Transverse colon (tissue), 4 donors: ENCODE data around the gene TRAF3.

ENCODE experiments used
- CTCF ChIP-seq, 5 experiments: fragments of 200-600 bp in 3 of 5; fragments of 450-650 bp in 2 of 5; sonication (generic) in 3 of 5; IDR thresholded peaks; 1 replicate in 2 of 5; 2 replicates in 3 of 5; pipeline ENCODE4 v1.5.1; 2016 to 2017; ENCODE audit warnings: antibody characterized with exemption in 5 of 5, inconsistent platforms in 3 of 5, mild to moderate bottlenecking in 2 of 5, moderate library complexity in 1 of 5
- EP300 ChIP-seq: sonication (generic); formaldehyde crosslinking; IDR thresholded peaks from one replicate; pipeline ENCODE4 v1.6.1; 2017; ENCODE audit warnings: antibody characterized with exemption, low read depth
- POLR2A ChIP-seq: fragments of 450-650 bp; IDR thresholded peaks from one replicate; pipeline ENCODE4 v1.6.1; 2016; ENCODE audit warnings: antibody characterized with exemption, mild to moderate bottlenecking, moderate library complexity
- POLR2AphosphoS5 ChIP-seq, 3 donors: sonication (generic); formaldehyde crosslinking; IDR thresholded peaks; one replicate each; pipeline ENCODE4 v1.6.1; 2016; ENCODE audit warnings: antibody characterized with exemption in 3 of 3

- TF ChIP-seq CTCF (IDR thresholded peaks at IDR 0.05) = no peak
- no peak for TF ChIP-seq POLR2AphosphoS5 (IDR thresholded peaks at IDR 0.05)
- TF ChIP-seq POLR2A = no peak
- no peak for TF ChIP-seq EP300
Observed at GRCh38 chr14:102813691-102814090, 36.4 kb downstream of the TRAF3 start.
